ENCODE measurements around the gene KCNMA1. TPM values are rescaled to one million over a fixed set of nuclear protein-coding genes. Genes with fewer than 3 reads are reported as not detected.

KCNMA1 gene
- total RNA-seq, 1 donor from 2014 or later: 95.5 TPM

GRCh38 chr10:77493851-77494261 lies 143.8 kb downstream of the KCNMA1 start:
- TF ChIP-seq CTCF (IDR thresholded peaks at IDR 0.05): no peak
- H3K27me3 Mint-ChIP-seq (ENCODE audit: unreplicated experiment): no peaks in the 10 kb centered on the region

DNA sequence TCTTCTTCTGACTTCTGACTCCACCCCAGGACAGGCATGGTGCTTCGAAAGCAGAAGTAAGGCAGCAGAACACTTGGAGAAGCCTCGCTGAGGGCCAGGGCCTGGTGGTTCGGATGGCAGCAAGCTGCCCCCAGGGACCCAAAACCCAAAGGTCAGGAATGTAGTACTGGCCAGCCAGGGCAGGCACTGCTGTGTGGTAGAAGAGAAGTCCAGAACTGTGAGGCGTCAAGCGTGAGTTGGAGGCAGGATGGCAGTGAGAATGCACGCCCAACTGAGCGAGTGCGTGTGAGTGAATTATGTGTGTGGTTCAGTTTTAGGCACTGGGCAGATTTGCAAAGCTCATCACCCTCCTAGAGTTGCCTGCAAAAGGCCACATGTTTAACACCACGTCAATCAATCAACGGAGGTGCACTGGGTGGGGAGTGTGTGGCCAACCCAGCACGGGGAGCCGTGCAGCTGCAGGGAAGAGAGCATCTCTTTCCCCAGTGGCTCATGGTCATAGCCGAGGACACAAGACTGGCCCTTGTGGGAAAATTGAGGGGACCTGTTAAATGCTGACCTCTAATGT lies 144.3 kb downstream of the KCNMA1 start:
- Mint-ChIP-seq H3K36me3 (ENCODE audit: unreplicated experiment) (no peaks in the 10 kb centered on the region), H3K27me3 (ENCODE audit: unreplicated experiment) (no peaks in the 10 kb centered on the region), H3K27ac (ENCODE audit: unreplicated experiment) (no peak overlapping the region), H3K4me1 (ENCODE audit: unreplicated experiment) (peaks cover 33% of the 10 kb centered on the region), H3K9me3 (ENCODE audit: unreplicated experiment) (no peaks in the 10 kb centered on the region), H3K4me3 (ENCODE audit: unreplicated experiment) (no peak overlapping the region)
- no peak for TF ChIP-seq CTCF (IDR thresholded peaks at IDR 0.05)
- DNase-seq (ENCODE audit: extremely low spot score, unreplicated experiment): no peak

More at GRCh38 chr10:77493851-77494261, 143.8 kb downstream of the KCNMA1 start:
- H3K36me3 Mint-ChIP-seq (ENCODE audit: unreplicated experiment): no peaks in the 10 kb centered on the region
- H3K27ac Mint-ChIP-seq (ENCODE audit: unreplicated experiment): no peak overlapping the region
- H3K4me1 Mint-ChIP-seq (ENCODE audit: unreplicated experiment): peaks cover 35% of the 10 kb centered on the region
- no peaks in the 10 kb centered on the region for H3K9me3 Mint-ChIP-seq (ENCODE audit: unreplicated experiment)
- H3K4me3 Mint-ChIP-seq (ENCODE audit: unreplicated experiment): no peak overlapping the region
- no peak for DNase-seq (ENCODE audit: extremely low spot score, unreplicated experiment)

DNA sequence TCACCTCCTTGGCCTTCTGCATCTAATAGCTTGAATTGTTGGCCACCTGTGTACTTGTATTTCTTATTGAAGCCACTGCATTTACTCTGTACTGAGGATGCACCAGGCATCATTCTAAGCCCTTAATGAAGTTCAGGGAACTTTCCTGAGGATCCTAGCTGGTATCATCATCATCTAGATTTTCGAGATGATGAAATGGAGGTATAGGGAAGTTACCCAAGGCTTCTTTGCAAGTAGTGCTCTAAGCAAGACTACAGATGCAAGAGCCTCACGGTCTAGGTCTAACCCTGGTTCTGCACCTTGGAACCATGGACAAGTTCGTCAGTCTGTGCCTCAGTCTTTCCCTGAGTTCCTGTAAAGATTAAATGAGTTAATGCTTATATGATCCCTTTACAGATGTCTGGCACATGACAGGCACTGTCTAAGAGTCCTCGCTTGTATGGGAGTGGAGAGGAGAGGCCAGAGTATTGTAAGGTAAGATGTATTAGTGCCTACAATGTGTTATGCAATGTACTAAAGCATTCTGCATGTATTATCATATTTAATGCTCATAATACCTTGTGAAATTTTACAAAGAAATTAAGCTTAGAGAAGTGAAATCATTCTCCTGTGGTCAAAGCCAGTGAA lies 145.1 kb downstream of the KCNMA1 start:
- peaks cover 25% of the 10 kb centered on the region for H3K4me1 Mint-ChIP-seq (ENCODE audit: unreplicated experiment)
- no peak for DNase-seq (ENCODE audit: extremely low spot score, unreplicated experiment)
- no peak overlapping the region for H3K4me3 Mint-ChIP-seq (ENCODE audit: unreplicated experiment)
- no peaks in the 10 kb centered on the region for H3K36me3 Mint-ChIP-seq (ENCODE audit: unreplicated experiment)
- H3K9me3 Mint-ChIP-seq (ENCODE audit: unreplicated experiment): no peaks in the 10 kb centered on the region
- no peaks in the 10 kb centered on the region for H3K27me3 Mint-ChIP-seq (ENCODE audit: unreplicated experiment)
- H3K27ac Mint-ChIP-seq (ENCODE audit: unreplicated experiment): no peak overlapping the region
- TF ChIP-seq CTCF (IDR thresholded peaks at IDR 0.05): no peak

DNA sequence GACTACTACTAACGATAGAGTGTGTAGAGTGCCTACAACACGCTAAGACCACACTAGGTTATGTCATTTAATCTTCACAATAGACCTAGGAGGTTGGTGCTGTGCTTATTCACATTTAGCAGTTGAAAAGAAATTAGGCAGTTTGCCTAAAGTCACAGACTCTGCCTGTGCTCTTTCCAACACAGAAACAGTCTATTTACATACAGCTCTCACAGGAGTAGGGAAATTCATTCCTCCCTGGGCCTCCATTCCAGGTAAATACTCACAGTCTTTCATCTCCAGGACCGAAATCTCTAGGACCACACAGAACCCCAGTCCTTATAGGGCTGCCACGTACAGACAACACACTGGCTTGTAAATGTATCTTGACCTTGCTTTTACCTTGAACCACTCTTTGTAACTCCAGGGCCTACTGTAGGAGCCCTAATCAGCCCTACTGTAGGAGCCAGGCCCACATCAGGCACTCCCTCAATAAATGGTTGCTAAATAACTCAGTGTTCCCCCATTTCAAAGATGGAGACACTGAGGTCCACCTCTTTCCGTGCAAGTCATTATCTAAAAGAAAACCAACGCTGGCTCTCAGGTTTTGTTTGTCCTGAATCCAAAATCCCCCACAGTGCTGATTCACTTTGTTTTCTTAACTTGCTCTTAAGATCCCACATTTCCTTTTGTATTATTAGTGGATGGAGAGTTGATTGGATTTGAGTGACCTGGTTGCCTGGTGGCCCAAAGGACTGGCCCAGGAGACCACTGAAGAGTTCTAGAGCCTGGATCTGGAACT lies 146.9 kb downstream of the KCNMA1 start:
- no peak for TF ChIP-seq CTCF (IDR thresholded peaks at IDR 0.05)
- Mint-ChIP-seq H3K9me3 (ENCODE audit: unreplicated experiment) (no peaks in the 10 kb centered on the region), H3K4me3 (ENCODE audit: unreplicated experiment) (no peak overlapping the region), H3K36me3 (ENCODE audit: unreplicated experiment) (peaks cover 7% of the 10 kb centered on the region), H3K27me3 (ENCODE audit: unreplicated experiment) (no peaks in the 10 kb centered on the region), H3K27ac (ENCODE audit: unreplicated experiment) (no peak overlapping the region), H3K4me1 (ENCODE audit: unreplicated experiment) (peaks cover 19% of the 10 kb centered on the region)
- DNase-seq (ENCODE audit: extremely low spot score, unreplicated experiment): no peak

DNA sequence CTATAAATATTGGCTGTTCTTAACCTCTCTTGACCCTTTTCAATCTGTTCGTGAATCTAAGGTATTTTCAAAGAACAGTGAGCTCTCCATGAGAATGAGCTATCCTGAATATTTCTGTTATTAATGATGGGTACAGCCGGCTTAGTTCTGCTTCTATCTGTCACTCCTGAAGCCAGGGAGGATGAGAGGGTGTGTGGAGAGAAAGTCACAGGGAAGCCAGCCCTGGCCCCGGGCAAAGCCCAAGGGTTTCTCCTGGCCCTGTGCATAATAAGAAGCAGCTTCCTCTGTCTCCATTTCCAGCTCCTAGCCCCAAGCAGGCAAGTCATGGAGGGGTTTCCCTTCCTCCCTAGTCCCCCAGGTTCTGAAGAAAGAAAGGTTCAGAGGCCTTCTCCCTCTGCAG lies 151.1 kb downstream of the KCNMA1 start:
- H3K4me3 Mint-ChIP-seq (ENCODE audit: unreplicated experiment): no peak overlapping the region
- H3K27ac Mint-ChIP-seq (ENCODE audit: unreplicated experiment): no peak overlapping the region
- no peaks in the 10 kb centered on the region for H3K27me3 Mint-ChIP-seq (ENCODE audit: unreplicated experiment)
- peaks cover 13% of the 10 kb centered on the region for H3K4me1 Mint-ChIP-seq (ENCODE audit: unreplicated experiment)
- DNase-seq (ENCODE audit: extremely low spot score, unreplicated experiment): no peak
- TF ChIP-seq CTCF (IDR thresholded peaks at IDR 0.05): no peak
- no peaks in the 10 kb centered on the region for H3K9me3 Mint-ChIP-seq (ENCODE audit: unreplicated experiment)
- H3K36me3 Mint-ChIP-seq (ENCODE audit: unreplicated experiment): peaks cover 7% of the 10 kb centered on the region

Measured in osteocyte (in vitro differentiated cells).